Measurements from ENCODE around the gene DBNL.
"Not testable (repeated sequence)": the region's sequence is repeated elsewhere in the genome, so short reads cannot be mapped to it uniquely, and the experiment has no call there.

GRCh38 chr7:44022069-44022468 lies 22.4 kb upstream of the DBNL start:
- TF ChIP-seq, protein P1, sequence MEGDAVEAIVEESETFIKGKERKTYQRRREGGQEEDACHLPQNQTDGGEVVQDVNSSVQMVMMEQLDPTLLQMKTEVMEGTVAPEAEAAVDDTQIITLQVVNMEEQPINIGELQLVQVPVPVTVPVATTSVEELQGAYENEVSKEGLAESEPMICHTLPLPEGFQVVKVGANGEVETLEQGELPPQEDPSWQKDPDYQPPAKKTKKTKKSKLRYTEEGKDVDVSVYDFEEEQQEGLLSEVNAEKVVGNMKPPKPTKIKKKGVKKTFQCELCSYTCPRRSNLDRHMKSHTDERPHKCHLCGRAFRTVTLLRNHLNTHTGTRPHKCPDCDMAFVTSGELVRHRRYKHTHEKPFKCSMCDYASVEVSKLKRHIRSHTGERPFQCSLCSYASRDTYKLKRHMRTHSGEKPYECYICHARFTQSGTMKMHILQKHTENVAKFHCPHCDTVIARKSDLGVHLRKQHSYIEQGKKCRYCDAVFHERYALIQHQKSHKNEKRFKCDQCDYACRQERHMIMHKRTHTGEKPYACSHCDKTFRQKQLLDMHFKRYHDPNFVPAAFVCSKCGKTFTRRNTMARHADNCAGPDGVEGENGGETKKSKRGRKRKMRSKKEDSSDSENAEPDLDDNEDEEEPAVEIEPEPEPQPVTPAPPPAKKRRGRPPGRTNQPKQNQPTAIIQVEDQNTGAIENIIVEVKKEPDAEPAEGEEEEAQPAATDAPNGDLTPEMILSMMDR (IDR thresholded peaks at IDR 0.05) = not testable (repeated sequence)
- TF ChIP-seq POLR2A (IDR thresholded peaks at IDR 0.05) = not testable (repeated sequence)

Data from testis (tissue), 2 donors.